GM19438 (cell line): ENCODE measurements around the gene PHC1.
"Not testable (repeated sequence)": the region's sequence is repeated elsewhere in the genome, so short reads cannot be mapped to it uniquely, and the experiment has no call there.

ENCODE experiments used
- ATAC-seq: cut with Tn5 transposase; IDR thresholded peaks from one replicate; pipeline ENCODE4 v1.9.1; 2021; ENCODE audit warnings: low read depth; ENCODE audit not compliant: unreplicated experiment

The PHC1 gene

GRCh38 chr12:8907513-8907912, 6.8 kb upstream of the PHC1 start:
- no peak for ATAC-seq

GRCh38 chr12:8909752-8910151, 4.6 kb upstream of the PHC1 start:
- ATAC-seq: no peak

DNA sequence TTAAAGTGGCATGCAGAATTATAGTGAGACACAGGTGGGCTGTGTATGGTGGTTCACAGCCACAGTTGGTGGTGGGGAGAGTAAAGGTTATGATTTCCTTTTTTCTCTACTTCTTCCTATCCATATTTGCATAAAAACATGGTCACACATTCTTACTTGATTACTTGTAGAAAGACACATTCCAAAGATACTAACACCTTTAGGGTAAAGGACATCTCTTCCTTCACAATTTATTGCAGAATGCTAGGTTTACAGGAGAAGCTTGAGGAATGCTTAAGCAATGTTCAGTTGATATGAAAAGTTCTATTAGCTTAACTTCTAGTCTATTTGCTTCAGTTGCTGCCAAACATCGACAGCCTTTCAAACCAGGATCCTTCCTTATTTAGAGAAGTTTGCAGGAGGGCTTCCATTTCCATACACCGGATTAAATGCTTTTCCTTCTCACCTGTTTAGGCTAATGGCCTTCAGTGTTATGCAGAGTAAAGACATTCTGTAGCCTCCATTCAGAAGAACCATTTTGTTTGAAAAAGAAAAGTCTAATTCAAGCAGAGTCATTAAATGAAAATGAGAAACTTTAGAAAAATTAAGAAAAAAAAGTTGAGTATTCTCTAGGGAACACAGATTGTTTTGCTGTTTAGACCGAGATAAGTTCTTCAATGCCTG, 2.6 kb upstream of the PHC1 start:
- no peak for ATAC-seq

GRCh38 chr12:8912914-8913313, 1.4 kb upstream of the PHC1 start:
- ATAC-seq: no peak

DNA sequence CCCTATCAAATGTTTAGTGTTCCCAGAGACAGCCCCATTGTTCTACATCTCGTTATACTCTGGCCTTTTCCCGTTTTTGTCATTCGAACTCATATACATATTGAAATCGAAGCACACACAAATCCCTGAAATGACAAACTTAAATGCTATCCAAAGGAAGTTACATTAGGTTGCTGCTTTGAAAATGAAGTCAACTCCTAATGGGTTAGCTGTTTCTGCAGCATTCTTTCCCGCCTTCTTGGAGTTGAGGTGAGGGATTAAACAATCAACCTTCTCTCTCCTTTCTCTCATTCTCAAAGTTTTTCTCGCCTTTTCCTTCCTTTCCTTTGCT, 642 bp upstream of the PHC1 start:
- ATAC-seq: no peak

DNA sequence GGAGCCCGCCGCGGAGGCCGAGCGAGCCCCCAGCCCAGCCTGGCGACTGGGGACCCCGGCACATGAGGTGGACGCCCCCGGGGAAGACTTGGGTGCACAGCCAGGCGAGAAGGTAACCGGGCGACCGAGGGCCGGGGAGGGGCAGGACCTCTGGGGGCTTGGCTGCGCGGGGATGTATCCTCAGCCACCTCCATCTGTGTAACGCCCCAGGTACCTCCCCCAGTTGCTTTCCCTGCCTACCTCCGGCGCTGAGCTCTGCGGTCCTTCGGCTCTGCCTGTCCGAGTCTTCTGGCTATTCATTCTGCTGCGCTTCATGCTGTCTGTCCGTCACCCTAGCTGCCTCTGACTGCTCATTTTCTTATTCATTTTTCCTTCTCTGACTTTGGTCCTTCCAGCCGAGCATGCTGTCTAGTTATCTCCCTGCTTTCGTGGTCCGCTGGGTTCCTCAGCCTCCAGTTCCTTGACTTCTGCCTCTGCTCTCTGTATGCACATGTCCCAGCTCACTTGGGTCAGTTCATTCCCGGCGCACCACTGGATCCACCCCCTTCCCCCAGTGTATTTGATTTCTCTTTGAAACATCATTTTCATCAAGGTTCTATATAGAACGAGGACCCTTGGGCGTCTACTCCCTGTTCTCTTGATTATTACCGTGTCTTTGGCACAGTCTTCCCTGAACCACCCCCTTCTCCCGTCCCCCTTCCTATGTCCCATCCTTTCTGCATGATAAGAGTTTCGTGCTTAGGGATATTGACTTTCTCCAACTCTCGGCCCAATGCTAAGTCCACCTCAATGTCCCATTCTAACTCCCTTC, 612 bp downstream of the PHC1 start:
- peak; percentile 66 for ATAC-seq

DNA sequence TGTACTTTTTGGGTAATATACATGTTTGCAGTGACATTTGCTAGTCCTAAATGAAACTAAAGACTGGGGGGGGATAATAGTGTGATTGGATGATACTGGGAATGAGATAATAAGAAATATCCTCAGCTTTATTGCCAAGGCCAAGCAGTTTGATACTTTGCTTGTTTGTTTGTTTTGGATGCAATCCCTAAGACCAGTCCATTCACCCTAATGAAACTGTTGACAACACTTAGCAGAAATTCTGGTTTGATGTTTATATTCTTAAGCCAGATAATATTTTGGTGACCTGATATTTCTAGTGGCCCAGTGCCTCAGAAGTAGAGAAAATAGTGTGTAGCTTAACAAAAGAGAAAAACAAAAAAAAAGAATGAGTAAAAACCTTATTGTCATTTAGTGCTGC, 1.8 kb downstream of the PHC1 start:
- no peak for ATAC-seq

DNA sequence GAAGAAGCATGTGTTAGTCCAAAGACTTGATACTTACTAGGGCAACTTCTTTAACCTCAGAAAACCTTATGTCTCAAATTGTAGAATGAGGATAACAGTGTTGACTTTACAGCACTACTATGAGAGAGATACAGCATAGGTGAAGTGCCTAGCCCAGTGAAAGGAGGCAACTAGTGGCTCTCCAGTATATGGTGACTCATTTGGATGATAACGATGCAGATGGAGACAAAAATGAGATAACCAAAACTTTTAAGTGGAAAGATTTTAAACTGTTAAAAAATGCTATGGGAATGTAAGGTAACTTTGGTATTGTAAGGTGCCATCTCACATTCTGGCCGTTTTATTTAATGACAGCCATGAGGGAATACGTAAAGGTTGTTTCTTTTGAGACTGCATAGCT, 2.7 kb downstream of the PHC1 start:
- no peak for ATAC-seq

DNA sequence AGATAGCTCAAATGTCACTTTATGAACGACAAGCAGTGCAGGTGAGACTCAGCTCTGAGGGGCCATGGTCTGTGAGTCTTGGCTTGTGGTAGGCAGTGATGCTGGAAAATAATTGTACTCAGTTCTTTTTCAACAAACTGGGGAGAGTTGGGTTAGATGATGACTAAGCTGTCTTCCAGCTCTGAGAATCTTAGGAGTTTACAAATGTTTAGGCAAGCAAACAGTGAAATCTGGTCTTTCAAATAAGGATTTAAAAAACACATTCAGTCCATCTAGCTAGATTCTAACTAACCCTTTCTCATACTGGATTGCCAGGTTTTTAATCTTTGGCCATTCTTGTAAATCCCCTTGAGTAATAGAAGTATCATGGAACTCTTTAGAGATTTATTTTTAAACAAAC, 3.4 kb downstream of the PHC1 start:
- no peak for ATAC-seq

GRCh38 chr12:8919643-8920042, 5.3 kb downstream of the PHC1 start:
- not testable (repeated sequence) for ATAC-seq

- ATAC-seq: no peak
Observed at GRCh38 chr12:8922544-8922943, 8.2 kb downstream of the PHC1 start.

DNA sequence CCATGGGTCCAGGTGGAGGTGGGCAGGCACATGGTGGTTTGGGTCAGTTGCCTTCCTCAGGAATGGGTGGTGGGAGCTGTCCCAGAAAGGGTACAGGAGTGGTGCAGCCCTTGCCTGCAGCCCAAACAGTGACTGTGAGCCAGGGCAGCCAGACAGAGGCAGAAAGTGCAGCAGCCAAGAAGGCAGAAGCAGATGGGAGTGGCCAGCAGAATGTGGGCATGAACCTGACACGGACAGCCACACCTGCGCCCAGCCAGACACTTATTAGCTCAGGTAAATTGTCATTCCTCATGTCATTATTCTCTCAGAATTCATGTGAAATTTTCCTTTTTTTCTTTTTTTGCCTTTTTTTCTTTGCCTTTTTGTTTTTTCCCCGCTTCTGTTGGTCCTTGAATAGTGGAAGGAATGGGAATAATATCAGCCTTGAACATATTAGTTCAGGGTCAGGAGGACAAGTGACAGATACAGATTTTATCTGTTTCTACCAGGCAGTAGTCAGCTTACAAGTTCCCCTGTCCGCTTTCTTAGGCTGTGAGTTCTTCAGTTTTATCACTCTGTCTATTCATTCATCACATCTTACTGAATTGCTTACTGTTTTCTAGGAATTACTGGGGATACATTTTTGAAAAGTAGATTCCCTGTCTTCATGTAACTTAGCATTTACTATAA, 16.5 kb downstream of the PHC1 start:
- not testable (repeated sequence) for ATAC-seq

- not testable (repeated sequence) for ATAC-seq
Observed at GRCh38 chr12:8932464-8932863, 18.2 kb downstream of the PHC1 start.

- ATAC-seq: not testable (repeated sequence)
Observed at GRCh38 chr12:8934080-8934479, 19.8 kb downstream of the PHC1 start.

GRCh38 chr12:8936735-8937134, 22.4 kb downstream of the PHC1 start:
- no peak for ATAC-seq

DNA sequence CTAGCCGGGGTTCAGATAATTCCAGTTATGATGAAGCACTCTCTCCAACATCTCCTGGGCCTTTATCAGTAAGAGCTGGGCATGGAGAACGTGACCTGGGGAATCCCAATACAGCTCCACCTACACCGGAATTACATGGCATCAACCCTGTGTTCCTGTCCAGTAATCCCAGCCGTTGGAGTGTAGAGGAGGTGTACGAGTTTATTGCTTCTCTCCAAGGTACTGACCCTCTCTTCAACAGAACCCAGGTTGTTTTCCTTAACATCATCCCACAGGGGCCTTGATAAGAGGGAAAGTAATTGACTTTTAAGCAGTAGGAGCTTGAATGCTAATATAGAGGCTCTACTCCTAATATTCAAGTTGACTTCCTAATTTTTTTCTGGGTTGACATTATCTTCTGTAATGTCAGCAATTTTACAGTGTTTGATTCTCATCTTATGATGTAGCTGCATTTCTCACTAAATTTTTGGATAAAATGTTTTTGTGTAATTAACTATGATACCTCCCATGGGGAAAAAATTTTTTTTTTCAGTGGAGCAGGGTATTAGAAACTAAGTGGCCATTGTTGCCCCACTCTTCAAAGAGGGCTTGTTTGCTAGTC, 23.6 kb downstream of the PHC1 start:
- not testable (repeated sequence) for ATAC-seq

- no peak for ATAC-seq
Observed at GRCh38 chr12:8941691-8942478, 27.6 kb downstream of the PHC1 start.

DNA sequence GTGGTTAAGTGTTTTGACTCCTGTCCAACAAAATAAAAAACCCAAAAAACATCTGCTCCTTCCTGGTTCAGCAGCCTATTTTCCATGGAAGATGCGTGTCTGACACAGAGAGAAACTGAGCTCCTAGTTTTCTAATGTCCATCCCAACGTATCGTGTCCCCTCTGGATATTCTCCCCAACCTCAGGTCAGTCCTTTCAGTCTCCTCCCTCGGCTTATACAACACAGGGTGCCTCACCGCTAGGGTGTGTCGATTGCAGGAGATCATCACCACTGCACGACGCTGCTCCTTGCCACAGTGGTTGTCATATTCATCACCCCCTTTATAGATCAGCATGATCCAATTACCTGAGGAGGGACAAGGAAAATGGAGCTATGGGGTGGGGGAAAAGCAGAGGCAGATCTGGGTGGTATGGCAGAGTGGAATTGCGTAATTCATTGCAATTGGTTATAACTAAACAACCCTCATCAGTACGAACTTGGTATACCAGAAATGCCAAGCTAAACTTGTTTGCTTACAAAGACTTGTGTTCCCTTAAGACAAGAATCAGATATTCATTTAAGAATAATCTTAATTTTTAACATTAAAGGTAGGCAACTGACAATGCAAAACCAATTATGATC, 29.4 kb downstream of the PHC1 start:
- ATAC-seq: no peak

GRCh38 chr12:8946733-8947132, 32.4 kb downstream of the PHC1 start:
- ATAC-seq: no peak

- no peak for ATAC-seq
Observed at GRCh38 chr12:8947737-8948136, 33.4 kb downstream of the PHC1 start.
